Heart right ventricle (tissue), 16 donors: Measurements from ENCODE around the gene BLCAP. TPM values are rescaled to one million over a fixed set of nuclear protein-coding genes. Genes with fewer than 3 reads are reported as not detected.

Experiments used
- ATAC-seq, 8 donors: fragments of 200-7000 bp; cut with Tn5 transposase; one replicate each; pipeline ENCODE4 v1.9.1; 2020; ENCODE audit warnings: mild to moderate bottlenecking in 8 of 8, moderate library complexity in 8 of 8, moderate number of reproducible peaks in 1 of 8
- DNase-seq, 2 donors: peaks; one replicate each; pipeline ENCODE4 v3.0.0-alpha.2; 2020
- H3K27ac ChIP-seq, 10 donors: fragments of 200-600 bp; sonication (generic) in 2 of 10; one replicate each; pipeline versions ENCODE4 v1.5.0 to v1.8.0; 2020 to 2022; ENCODE audit warnings: mild to moderate bottlenecking in 3 of 10
- H3K27me3 ChIP-seq, 7 donors: fragments of 200-600 bp; one replicate each; pipeline ENCODE4 v1.8.0; 2021 to 2022; ENCODE audit warnings: mild to moderate bottlenecking in 2 of 7
- H3K36me3 ChIP-seq, 9 donors: fragments of 200-600 bp; sonication (generic) in 1 of 9; one replicate each; pipeline versions ENCODE4 v1.5.0 to v1.8.0; 2020 to 2022; ENCODE audit warnings: mild to moderate bottlenecking in 2 of 9
- H3K4me1 ChIP-seq, 9 donors: fragments of 200-600 bp; sonication (generic) in 1 of 9; one replicate each; pipeline versions ENCODE4 v1.5.0 to v1.8.0; 2020 to 2022; ENCODE audit warnings: mild to moderate bottlenecking in 4 of 9
- H3K4me3 ChIP-seq, 10 donors: fragments of 200-600 bp; sonication (generic) in 2 of 10; one replicate each; pipeline versions ENCODE4 v1.5.0 to v1.8.0; 2020 to 2022; ENCODE audit warnings: mild to moderate bottlenecking in 7 of 10, moderate library complexity in 2 of 10
- H3K9me3 ChIP-seq, 11 donors: fragments of 200-600 bp in 10 of 11; sonication (generic) in 2 of 11; one replicate each; pipeline versions ENCODE4 v1.5.0 to v1.8.0; 2013 to 2022; ENCODE audit warnings: mild to moderate bottlenecking in 2 of 11, control low read depth in 1 of 11, moderate library complexity in 1 of 11
- WGBS, 2 donors: extraction: QIAGEN DNeasy Blood & Tissue Kit; methylation state at CpG; one replicate each; pipeline ENCODE4 v1.1.7; 2013; ENCODE audit warnings: inconsistent platforms in 1 of 2; 5-methylcytosine and 5-hydroxymethylcytosine counted together
- intact Hi-C, 10 donors: fragments of 100-400 bp; cut with DNase I; formaldehyde crosslinking; loops; one replicate each; pipeline versions ENCODE4 v1.11.1 to v1.14.2; 2022
- polyA plus RNA-seq, 2 donors: library from polyadenylated mRNA; stranded (reverse); fragments of 200-250 nt; gene quantifications; one replicate each; pipeline ENCODE4 v1.2.3, GENCODE V29; 2013
- total RNA-seq, 10 donors: library from RNA; stranded (reverse); fragmentation: NEBNext Ultra II Directional in 3 of 10; extraction: Animal tissue kit (Norgen Biotek cat#: 25700) in 3 of 10; gene quantifications; one replicate each; pipeline versions ENCODE4 v1.2.1 to v1.2.4, GENCODE V29; 2021 to 2023
- TF ChIP-seq, protein P1 (sequence below), 9 donors: fragments of 200-600 bp; sonication (generic) in 2 of 9; IDR thresholded peaks; one replicate each; pipeline versions ENCODE4 v1.5.0 to v1.8.0; 2021 to 2022; ENCODE audit warnings: antibody characterized with exemption in 9 of 9, mild to moderate bottlenecking in 5 of 9, moderate library complexity in 1 of 9
- donor health status: Arrhythmogenic right ventricular cardiomyopathy.
- donor health status: ischemic (EF 13 %, LVEDD 7.1; RV severe dilation, severe dysfunction).
- donor health status: healthy with polysubstance abuse.
- donor health status: DM: no; HTN: yes; CAD: no.
- donor health status: DM: no; HTN: no; CAD: no.
- donor health status: ischemic (EF 25% LVEDD 6.9; RV normal size, moderate dysfunction).
- donor health status: ischemic (EF 25% LVEDD 5.7; RV mildly dilated, moderate dysfunction).
- donor health status: healthy.
- donor health status: DM: yes; HTN: yes; CAD: no.
- donor health status: Ischemic cardiomyopathy.
- donor health status: ischemic (EF 35%, LVEDD 5.7; RV mildly dilated, moderate dysfunction).
- donor health status: nonischemic (EF 11% LVEDD 7.7; RV severe dilation, severe dysfunction).
- donor health status: DM: yes; HTN: yes; CAD: no.
- donor health status: PGD.
- donor health status: ischemic (EF 29% LVEDD 5.4; RV normal size, mild dysfunction).
- donor health status: nonischemic (EF 23%, LVEDD 6.1; RV moderate dilation, normal function).

The BLCAP gene
- total and polyA plus RNA-seq, 12 donors = 66.1 to 106 (median 82.9) TPM

DNA sequence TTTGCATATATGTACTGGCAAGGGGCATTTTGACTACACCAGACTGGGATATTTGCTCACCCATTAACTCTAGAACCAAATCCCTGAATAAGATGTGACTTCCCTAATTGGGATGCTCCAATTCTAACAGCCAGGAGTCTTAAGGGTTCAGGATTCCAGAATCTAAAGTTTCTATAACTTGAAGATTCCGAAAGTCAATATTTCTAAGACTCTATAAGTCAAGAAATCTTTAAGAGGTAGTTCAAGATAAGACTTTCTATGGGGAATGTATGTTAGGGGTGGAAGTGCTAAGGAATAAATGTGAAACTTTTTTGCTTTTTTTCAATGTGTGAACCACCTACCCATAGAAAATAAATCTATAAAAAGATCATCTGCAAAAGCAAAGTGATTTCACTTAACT, 42.7 kb upstream of the BLCAP start:
- 81 to 84% methylated on average over 1 of the region's 1 CpG for WGBS, 2 donors
- H3K36me3 ChIP-seq = no peaks in the 10 kb centered on the region
- intact Hi-C loops = loop anchor here in 1 of 10 donors (10.0 kb wide), 1 partner anchor 204 kb away; no protein-coding TSS in a partner anchor
- no peaks in the 10 kb centered on the region for H3K4me1 ChIP-seq
- H3K9me3 ChIP-seq = no peaks in the 10 kb centered on the region
- no peak for ATAC-seq
- H3K27me3 ChIP-seq = peaks cover 0 to 71% (median 47%) of the 10 kb centered on the region in 7 donors
- no peak for DNase-seq
- TF ChIP-seq, protein P1, sequence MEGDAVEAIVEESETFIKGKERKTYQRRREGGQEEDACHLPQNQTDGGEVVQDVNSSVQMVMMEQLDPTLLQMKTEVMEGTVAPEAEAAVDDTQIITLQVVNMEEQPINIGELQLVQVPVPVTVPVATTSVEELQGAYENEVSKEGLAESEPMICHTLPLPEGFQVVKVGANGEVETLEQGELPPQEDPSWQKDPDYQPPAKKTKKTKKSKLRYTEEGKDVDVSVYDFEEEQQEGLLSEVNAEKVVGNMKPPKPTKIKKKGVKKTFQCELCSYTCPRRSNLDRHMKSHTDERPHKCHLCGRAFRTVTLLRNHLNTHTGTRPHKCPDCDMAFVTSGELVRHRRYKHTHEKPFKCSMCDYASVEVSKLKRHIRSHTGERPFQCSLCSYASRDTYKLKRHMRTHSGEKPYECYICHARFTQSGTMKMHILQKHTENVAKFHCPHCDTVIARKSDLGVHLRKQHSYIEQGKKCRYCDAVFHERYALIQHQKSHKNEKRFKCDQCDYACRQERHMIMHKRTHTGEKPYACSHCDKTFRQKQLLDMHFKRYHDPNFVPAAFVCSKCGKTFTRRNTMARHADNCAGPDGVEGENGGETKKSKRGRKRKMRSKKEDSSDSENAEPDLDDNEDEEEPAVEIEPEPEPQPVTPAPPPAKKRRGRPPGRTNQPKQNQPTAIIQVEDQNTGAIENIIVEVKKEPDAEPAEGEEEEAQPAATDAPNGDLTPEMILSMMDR (IDR thresholded peaks at IDR 0.05) = no peak
- no peak overlapping the region for H3K4me3 ChIP-seq
- no peak overlapping the region for H3K27ac ChIP-seq

DNA sequence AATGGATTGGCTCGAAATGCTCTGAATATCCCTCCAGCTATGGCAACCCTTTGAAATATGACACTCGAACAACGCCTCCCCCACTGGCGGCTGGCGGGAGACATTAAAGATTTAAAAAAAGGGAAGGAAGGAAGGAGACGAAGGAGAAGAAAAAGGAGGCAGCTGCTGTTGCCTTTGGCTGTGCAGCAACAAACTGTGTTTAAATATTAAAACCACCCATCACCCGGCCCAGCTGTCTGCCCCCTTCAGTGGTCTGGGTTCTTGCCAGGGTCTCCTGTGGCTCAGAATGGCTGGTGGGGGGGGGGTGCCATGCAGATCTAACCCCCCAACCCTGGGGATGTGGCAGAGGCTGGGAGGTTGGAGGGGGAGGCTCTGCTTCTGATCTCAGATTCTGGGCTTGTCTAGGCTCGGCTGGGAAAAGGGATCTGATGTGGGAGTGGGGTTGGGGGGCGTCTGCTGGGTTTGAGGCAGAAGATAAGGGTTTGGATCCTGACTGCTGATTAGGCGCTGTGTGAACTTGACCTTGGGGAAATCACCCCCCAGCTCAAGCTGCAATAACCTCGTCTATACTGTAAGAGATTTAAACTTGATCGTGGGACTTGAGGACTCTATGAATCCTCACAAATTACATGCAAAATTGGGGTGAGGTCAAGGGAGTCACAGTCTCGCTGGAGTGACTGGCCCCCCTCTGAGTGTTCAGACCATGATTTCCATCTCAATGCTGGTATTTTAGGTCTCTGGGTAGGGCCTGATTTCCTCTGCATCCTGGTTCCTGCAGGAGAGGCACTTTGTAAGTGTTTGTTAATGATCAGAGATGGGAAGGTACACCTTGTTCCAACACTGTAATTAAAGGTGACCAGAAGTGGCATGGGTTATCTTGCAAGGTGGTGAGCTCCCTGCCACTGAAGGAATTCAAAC, 40.3 kb upstream of the BLCAP start:
- H3K27ac ChIP-seq = no peak overlapping the region
- no peaks in the 10 kb centered on the region for H3K36me3 ChIP-seq
- 2 to 4% methylated on average over 13 of the region's 13 CpGs for WGBS, 2 donors
- intact Hi-C loops = loop anchor here (5.0 to 10.0 kb wide), 9 partner anchors 327 to 837 kb away; partner anchors contain the start of gene TGM2 (in 1 of the 10)
- ATAC-seq (no peak), DNase-seq (no peak)
- TF ChIP-seq, protein P1 (IDR thresholded peaks at IDR 0.05) = no peak
- H3K4me1 ChIP-seq = peaks cover 0 to 7% (median 5%) of the 10 kb centered on the region in 9 donors
- no peaks in the 10 kb centered on the region for H3K9me3 ChIP-seq
- H3K27me3 ChIP-seq = peaks cover 0 to 86% (median 64%) of the 10 kb centered on the region in 7 donors
- no peak overlapping the region for H3K4me3 ChIP-seq

DNA sequence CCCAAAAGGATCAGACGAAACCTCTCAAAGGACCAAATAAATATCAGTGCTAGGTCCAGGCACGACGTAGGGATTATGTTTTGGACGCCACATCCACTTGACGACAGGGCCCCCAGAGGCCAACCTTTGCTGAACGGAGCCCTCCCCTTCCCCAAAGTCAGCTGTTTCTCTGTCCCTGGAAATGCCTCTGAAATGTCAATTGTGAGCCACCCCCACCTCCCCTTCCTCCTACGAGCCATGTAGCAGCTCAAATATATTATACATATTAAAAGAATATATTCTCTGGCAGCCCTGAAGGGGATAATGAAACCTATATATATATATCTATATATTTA, 39.6 kb upstream of the BLCAP start:
- no peak overlapping the region for H3K27ac ChIP-seq
- intact Hi-C loops = loop anchor here (5.0 to 10.0 kb wide), 9 partner anchors 328 to 838 kb away; partner anchors contain the start of gene TGM2 (in 1 of the 10)
- ATAC-seq = no peak
- WGBS, 2 donors = 10 to 13% methylated on average over 7 of the region's 7 CpGs
- H3K4me1 ChIP-seq = peaks cover 0 to 7% (median 5%) of the 10 kb centered on the region in 9 donors
- no peaks in the 10 kb centered on the region for H3K9me3 ChIP-seq
- DNase-seq = no peak
- H3K36me3 ChIP-seq = no peaks in the 10 kb centered on the region
- H3K4me3 ChIP-seq = no peak overlapping the region
- TF ChIP-seq, protein P1 (IDR thresholded peaks at IDR 0.05) = no peak
- H3K27me3 ChIP-seq = peaks cover 0 to 87% (median 70%) of the 10 kb centered on the region in 7 donors

DNA sequence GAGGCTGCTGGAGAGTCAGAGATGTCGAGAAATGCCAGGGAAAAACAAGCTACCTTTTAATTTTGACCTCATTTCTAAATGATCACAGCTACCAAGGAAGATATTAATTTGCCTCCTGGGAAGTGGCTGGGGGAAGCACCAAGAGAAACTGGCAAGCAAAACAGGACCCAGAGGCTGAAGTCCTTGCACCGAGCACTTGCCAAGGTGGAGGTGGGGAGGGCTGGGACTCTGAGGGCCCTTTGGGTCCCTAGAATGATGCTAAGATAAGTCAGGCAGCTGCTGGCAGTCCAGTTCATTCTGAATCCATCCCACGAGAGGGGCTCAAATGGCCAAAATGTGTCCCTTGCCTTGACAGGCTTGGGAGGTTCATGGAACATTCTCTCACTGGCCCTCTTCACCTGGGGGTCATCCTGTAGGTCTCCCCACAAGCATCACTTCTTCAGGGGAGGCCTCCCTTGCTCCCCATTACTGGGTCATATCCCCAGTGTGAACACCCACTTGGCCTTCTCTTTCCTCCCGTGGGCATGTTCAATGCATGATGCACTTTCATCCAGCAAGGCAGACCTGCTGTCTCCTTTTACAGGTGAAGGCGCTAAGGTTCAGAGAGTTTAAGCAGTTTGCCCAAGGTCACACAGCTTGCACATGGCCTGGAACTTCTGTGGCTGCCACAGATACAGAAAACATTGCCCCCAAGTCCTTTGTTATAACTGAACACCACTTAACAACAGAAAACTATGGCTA, 39.1 kb upstream of the BLCAP start:
- Histone ChIP-seq H3K27me3 (peaks cover 0 to 89% (median 73%) of the 10 kb centered on the region in 7 donors), H3K4me3 (no peak overlapping the region), H3K36me3 (no peaks in the 10 kb centered on the region), H3K4me1 (peaks cover 0 to 7% (median 5%) of the 10 kb centered on the region in 9 donors), H3K9me3 (no peaks in the 10 kb centered on the region), H3K27ac (no peak overlapping the region)
- intact Hi-C loops = loop anchor here (5.0 to 10.0 kb wide), 9 partner anchors 328 to 838 kb away; partner anchors contain the start of gene TGM2 (in 1 of the 10)
- 53 to 68% methylated on average over 5 of the region's 5 CpGs for WGBS, 2 donors
- DNase-seq = no peak
- no peak for ATAC-seq
- TF ChIP-seq, protein P1 (IDR thresholded peaks at IDR 0.05) = no peak
